ENCODE measurements around the gene FBXW9. TPM values are rescaled to one million over a fixed set of nuclear protein-coding genes. Genes with fewer than 3 reads are reported as not detected.

Gene FBXW9
- total RNA-seq, 1 donor from 2014 or later, result 4.0 TPM

DNA sequence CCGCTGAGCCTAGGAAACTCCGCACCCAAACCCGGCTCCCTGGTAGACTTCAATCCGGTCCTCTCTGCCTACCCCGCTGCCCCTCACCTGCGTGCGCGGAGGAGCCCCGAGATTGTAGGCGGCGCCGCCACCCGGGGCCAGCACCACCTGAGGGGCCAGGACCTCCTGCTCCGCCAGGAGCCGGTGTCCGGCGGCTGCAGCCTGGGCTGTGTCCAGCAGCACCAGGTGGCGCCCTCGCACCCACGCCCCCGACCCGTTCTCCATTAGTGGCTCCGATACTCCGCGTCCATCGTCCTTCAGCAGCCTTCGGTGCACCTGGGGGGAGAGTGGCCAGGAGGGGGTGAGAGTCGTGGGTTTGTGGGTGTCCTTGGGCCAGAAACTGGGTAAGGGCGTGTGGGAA is 48.3 kb downstream of the FBXW9 start:
- Histone ChIP-seq H3K27me3 (no peaks in the 10 kb centered on the region), H3K4me1 (no peaks in the 10 kb centered on the region), H3K27ac (no peak overlapping the region), H3K9me3 (ENCODE audit: low read depth) (no peaks in the 10 kb centered on the region), H3K36me3 (no peaks in the 10 kb centered on the region), H3K4me3 (no peak overlapping the region), H3K79me2 (ENCODE audit: low read depth) (no peaks in the 10 kb centered on the region), H3F3A (ENCODE audit: low read depth) (no peaks in the 10 kb centered on the region), H4K20me1 (ENCODE audit: low read depth) (no peaks in the 10 kb centered on the region), H2AFZ (replicated peaks) (no peak overlapping the region), H3K4me2 (no peak overlapping the region), H3K9ac (no peak overlapping the region)
- H3K4me3 Mint-ChIP-seq, result no peak overlapping the region
- no peaks in the 10 kb centered on the region for H3K27me3 Mint-ChIP-seq (ENCODE audit: insufficient read depth, low read depth)
- no peaks in the 10 kb centered on the region for H3K4me1 Mint-ChIP-seq
- DNase-seq (ENCODE audit: low spot score), result no peak
- H3K27ac Mint-ChIP-seq, result no peak overlapping the region
- H3K9me3 Mint-ChIP-seq, result peaks cover 2% of the 10 kb centered on the region
- TF ChIP-seq, protein P1, sequence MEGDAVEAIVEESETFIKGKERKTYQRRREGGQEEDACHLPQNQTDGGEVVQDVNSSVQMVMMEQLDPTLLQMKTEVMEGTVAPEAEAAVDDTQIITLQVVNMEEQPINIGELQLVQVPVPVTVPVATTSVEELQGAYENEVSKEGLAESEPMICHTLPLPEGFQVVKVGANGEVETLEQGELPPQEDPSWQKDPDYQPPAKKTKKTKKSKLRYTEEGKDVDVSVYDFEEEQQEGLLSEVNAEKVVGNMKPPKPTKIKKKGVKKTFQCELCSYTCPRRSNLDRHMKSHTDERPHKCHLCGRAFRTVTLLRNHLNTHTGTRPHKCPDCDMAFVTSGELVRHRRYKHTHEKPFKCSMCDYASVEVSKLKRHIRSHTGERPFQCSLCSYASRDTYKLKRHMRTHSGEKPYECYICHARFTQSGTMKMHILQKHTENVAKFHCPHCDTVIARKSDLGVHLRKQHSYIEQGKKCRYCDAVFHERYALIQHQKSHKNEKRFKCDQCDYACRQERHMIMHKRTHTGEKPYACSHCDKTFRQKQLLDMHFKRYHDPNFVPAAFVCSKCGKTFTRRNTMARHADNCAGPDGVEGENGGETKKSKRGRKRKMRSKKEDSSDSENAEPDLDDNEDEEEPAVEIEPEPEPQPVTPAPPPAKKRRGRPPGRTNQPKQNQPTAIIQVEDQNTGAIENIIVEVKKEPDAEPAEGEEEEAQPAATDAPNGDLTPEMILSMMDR (IDR thresholded peaks at IDR 0.05), result peak; percentile 13
- TF ChIP-seq EZH2phosphoT487 (IDR thresholded peaks at IDR 0.05), result no peak
- H3K36me3 Mint-ChIP-seq, result peaks cover 17% of the 10 kb centered on the region

DNA sequence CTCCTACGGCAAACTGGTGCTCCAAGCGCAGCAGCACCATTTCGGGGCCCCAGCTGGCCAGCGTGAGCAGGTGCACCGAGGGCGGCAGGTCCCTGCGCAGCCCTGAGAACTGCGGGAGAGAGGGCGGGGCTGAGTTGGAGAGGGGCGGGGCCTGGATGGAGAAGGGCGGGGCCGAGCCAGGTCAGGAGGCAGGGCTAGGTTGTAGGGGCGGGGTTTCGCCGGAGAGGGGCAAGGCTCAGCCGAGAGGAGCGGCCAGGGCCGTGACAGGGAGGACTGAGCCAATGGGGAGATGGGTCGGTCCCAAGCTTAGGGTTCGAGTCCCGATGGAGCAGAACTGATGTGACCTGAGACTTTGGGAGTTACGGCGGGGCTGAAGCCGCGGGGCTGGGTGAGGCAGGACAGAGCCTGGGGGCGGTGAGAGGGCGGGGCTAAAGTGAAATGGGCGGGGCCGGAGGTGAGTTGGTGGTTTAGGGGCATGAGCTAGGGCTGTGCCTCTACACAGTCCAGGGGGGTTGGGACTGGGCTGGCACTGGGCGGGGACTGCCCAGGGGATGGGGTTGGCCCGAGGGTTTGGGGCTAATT is 48.9 kb downstream of the FBXW9 start:
- Histone ChIP-seq H3K4me1 (no peaks in the 10 kb centered on the region), H3F3A (ENCODE audit: low read depth) (no peaks in the 10 kb centered on the region), H3K79me2 (ENCODE audit: low read depth) (no peaks in the 10 kb centered on the region), H3K4me2 (no peak overlapping the region), H3K36me3 (no peaks in the 10 kb centered on the region), H4K20me1 (ENCODE audit: low read depth) (no peaks in the 10 kb centered on the region), H3K4me3 (no peak overlapping the region), H2AFZ (replicated peaks) (no peak overlapping the region), H3K9me3 (ENCODE audit: low read depth) (no peaks in the 10 kb centered on the region), H3K27ac (no peak overlapping the region), H3K27me3 (no peaks in the 10 kb centered on the region), H3K9ac (no peak overlapping the region)
- Mint-ChIP-seq H3K27ac (no peak overlapping the region), H3K4me3 (no peak overlapping the region), H3K4me1 (no peaks in the 10 kb centered on the region), H3K9me3 (peaks cover 2% of the 10 kb centered on the region), H3K27me3 (ENCODE audit: insufficient read depth, low read depth) (no peaks in the 10 kb centered on the region), H3K36me3 (peaks cover 17% of the 10 kb centered on the region)
- TF ChIP-seq, protein P1 (IDR thresholded peaks at IDR 0.05), result no peak
- TF ChIP-seq EZH2phosphoT487 (IDR thresholded peaks at IDR 0.05), result no peak
- no peak for TF ChIP-seq EZH2 (IDR thresholded peaks at IDR 0.05)
- DNase-seq (ENCODE audit: low spot score), result peak; percentile 60

DNA sequence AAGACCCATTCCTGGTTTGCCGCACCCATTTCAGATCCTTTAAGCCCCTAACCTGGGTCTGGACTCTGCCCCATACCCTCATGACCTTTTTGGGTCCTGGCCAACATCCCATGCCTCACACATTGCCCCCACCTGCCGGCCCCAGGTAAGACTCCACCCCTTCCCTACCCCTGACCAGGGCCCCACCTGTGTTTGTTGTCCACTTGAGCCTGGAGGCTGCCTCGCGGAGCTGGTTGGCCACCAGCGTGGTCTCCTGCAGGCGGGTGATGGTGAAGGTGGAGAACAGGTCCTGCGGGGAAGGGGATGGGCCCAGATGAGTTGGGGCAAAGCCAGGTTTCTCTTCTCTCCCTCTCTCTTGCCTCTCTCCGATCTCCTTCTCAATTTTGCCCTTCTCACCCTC is 49.4 kb downstream of the FBXW9 start:
- Histone ChIP-seq H3K9ac (no peak overlapping the region), H3K79me2 (ENCODE audit: low read depth) (no peaks in the 10 kb centered on the region), H3K27ac (no peak overlapping the region), H3K4me2 (no peak overlapping the region), H3K9me3 (ENCODE audit: low read depth) (no peaks in the 10 kb centered on the region), H3K4me1 (no peaks in the 10 kb centered on the region), H3K4me3 (no peak overlapping the region), H2AFZ (replicated peaks) (no peak overlapping the region), H3K36me3 (no peaks in the 10 kb centered on the region), H3F3A (ENCODE audit: low read depth) (no peaks in the 10 kb centered on the region), H4K20me1 (ENCODE audit: low read depth) (no peaks in the 10 kb centered on the region), H3K27me3 (no peaks in the 10 kb centered on the region)
- no peak for TF ChIP-seq EZH2 (IDR thresholded peaks at IDR 0.05)
- TF ChIP-seq, protein P1 (IDR thresholded peaks at IDR 0.05), result no peak
- TF ChIP-seq EZH2phosphoT487 (IDR thresholded peaks at IDR 0.05), result no peak
- Mint-ChIP-seq H3K9me3 (peaks cover 2% of the 10 kb centered on the region), H3K27me3 (ENCODE audit: insufficient read depth, low read depth) (no peaks in the 10 kb centered on the region), H3K36me3 (peaks cover 20% of the 10 kb centered on the region), H3K4me3 (no peak overlapping the region), H3K4me1 (no peaks in the 10 kb centered on the region), H3K27ac (no peak overlapping the region)
- DNase-seq (ENCODE audit: low spot score), result no peak

Data from neural progenitor cell (in vitro differentiated cells).